NCI-H2081 (cell line): Measurements from ENCODE around the gene ACAT2.
A peak's percentile ranks its signal among the peaks of the same experiment; 100 is the strongest.
"Not testable (repeated sequence)": the region's sequence is repeated elsewhere in the genome, so short reads cannot be mapped to it uniquely, and the experiment has no call there.

Experiments
- DNase-seq, 2 experiments: peaks; one replicate each; lab custom pipeline; 2025; lab: John Stamatoyannopoulos, UW

ACAT2 gene

DNA sequence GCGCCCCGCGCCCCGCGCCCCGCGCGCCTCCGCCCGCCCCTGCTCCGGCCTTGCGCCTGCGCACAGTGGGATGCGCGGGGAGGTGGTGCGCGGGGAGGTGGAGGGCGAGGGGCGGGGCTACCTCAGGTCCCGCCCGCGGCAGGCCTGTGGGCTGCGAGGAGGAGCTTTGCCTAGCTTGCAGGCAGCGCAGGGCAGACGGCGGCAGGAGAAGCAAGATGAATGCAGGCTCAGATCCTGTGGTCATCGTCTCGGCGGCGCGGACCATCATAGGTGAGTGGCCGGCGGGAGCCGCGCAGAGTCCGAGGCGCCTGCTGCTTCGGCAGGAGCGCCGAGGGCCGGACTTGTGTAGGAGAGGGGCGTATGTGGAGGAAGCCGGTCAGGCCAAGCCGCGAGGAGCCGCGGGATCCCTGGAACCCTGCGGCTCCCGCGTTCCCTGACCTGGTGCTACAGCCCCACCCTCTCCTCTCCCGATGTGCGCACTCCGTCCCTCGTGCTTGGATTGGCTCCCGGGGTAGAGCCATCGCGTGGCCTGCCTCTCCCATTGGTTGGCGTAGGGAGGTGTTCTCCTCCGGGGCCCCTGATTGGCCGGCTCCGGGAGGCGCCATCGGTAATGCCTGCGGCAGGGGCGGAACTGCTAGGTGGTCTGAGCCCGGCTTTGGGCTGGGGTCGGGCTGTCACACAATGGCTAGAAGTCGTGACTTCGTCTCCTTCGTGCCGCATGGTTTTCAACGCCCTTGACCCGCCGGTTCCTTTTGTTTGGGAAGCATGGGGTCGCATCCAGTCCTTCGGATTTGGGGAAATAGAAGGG, at the start of gene ACAT2:
Gene ACAT2, plus strand, starts transcription at position 173 of the 808 bp plus-strand sequence. Its CDS starts 43 bp downstream, at position 216.
- DNase-seq = peak; percentile 89 to 92

DNA sequence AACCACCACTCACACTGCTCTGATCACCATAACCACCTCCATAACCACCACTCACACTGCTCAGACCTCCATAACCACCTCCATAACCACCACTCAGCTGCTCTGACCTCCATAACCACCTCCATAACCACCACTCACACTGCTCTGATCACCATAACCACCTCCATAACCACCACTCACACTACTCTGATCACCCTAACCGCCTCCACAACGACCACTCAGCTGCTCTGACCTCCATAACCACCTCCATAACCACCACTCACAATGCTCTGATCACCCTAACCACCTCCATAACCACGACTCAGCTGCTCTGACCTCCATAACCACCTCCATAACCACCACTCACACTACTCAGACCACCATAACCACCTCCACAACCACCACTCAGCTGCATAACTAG, 49.5 kb upstream of the ACAT2 start:
- DNase-seq = not testable (repeated sequence)

DNA sequence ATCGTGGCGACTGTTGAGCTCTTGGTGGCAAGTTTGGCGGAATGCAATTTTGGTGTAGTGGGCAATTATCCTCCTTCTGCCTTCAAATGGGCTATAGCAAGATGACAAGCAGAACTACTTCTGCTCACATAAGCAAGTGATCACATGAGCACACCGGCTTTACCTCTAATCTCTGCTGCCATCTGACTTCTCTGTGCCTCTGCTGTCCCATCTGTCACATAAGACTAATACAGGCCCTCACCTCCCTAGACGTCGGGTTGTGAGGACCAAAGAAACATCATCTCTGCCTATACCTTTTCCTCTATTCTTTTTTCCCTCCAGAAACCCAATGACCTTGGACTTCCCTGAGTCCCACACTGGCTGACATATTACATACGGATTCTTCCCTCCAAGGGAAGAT, 47.9 kb upstream of the ACAT2 start:
- no peak for DNase-seq

DNA sequence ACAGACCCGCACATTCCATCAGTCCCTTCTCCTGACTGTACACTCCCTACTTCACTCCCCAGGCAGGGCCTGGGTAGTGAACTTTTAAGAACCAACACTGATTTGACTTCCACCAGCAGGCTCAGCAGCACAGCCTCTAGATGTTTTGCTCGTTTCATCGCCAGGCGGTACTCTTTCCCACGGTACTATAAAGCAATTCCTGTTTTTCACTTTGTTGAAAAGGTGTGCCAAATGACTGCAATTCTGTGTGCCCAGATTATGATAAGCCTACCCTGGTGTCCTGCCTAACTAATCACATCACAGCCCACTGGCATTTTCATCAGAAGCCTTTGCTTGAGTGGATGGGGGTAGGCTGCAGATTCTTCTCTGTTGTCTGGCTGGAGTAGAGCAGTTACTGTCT, 47.4 kb upstream of the ACAT2 start:
- no peak for DNase-seq

DNA sequence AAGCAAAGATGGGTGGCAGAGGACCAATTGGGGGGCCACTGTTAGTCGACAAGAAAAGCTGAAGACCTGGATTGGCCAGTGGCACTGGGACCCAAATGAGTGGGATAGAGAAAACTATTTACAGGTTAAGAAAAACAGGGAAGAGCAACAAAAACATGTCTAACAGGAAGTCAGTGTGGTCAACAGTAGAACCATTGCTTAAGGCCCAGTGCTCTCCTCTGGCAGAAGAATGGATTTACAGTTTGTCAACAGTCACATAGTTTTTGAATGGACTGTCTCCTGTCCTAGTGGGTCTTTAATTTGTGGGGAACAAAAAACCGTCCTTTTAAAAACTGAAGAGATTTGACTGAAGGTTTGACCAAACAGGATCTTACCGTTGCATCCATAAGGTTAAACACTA, 46.7 kb upstream of the ACAT2 start:
- no peak for DNase-seq

DNA sequence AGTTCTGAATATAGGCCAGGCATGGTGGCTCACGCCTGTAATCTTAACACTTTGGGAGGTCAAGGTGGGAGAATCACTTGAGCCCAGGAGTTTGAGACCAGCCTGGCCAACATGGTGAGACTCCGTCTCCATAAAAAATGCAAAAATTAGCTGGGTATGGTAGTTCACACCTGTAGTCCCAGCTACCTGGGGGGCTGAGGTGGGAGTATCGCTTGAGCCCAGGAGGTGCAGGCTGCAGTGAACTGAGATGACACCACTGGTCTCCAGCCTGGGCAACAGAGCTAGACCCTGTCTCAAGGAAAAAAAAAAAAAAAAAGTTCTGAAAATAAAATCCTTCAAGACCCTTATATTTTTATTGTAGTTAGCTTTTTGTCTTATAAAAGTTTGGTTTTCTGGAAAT, 46.2 kb upstream of the ACAT2 start:
- DNase-seq = no peak

DNA sequence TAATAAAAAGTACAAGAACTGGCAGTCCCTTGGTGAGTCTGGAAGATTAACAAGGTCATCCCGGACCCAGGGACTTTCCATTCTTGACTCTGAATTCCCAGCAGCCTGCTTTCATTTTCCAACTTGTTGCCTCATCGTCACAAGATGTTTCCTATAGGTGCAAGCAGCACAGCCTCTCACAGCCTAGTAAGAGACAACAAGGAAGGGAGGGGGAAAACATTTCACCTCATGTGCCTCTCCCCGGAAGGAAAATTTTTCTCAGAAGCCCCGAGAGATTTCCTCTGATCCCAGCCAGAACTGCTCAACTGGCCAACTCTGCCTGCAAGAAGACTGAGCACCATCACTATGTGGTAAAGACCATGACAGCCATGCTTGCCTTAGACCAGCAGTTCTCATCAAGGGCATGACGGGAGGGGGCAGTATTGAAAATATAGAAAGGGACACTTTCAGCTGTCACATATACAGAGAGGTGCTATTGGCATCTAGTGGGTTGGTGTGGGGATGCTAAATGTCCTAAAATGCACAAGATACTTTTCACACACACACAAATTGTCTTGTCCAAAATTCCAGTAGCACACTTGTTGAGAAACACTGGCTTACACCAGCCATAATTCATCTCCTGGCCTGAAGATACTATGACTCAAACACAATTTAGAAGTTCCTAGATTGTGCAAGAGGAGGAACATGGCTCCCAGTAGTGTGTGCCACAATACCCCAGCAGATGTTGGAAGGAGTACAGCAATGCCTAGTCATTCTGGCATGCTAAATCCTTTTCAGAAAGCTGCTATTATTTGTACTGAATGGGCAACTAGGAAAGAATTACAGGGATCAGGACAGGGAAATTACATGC, 45.4 kb upstream of the ACAT2 start:
- DNase-seq = no peak

DNA sequence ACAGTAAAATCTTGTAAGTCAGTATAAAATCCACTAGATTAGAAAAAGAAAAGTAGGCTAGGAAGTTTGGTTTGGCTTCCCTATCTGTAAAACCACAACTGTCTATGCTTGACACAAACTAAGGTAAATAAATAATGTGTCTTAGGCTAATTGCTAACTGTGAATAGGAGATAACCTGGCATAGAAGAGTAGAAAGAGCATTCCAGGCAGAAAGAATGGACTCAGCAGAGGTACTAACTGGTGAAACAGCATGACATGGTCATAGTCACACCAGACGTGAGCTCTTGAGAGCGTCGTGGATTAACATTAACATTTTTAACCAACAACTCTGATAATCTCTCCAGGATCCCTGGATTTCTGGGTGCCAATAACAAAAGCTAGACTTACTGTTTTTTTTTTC, 43.2 kb upstream of the ACAT2 start:
- no peak for DNase-seq

DNA sequence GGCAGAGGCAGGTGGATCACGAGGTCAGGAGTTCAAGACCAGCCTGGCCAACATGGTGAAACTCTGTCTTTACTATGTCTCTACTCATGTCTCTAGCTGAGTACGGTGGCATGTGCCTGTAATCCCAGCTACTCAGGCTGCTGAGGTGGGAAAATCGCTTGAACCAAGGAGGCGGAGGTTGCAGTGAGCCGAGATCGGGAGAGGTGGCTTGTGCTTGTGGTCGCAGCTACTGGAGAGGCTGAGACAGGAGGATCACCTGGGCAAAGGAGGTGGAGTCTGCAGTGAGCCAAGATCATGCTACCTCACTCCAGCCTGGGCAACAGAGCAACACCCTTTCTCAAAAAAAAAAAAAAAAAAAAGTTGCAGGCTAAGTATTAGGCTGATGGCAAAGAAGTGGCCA, 42.6 kb upstream of the ACAT2 start:
- no peak for DNase-seq

DNA sequence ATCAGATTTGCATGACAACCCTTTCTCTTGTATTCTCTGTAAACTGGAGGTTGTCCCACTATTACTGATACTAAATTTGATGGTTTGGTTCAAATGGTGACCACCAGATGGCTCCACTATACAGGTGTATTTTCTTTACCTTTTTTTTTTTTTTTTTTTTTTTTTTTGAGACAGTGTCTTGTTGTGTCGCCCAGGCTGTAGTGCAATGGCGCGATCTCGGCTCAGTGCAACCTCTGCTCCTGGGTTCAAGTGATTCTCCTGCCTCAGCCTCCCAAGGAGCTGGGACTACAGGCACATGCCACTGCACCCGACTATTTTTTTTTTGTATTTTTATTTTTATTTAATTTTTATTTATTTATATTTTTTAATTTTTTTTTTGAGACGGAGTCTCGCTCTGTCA, 41.1 kb upstream of the ACAT2 start:
- peak; percentile 39 to 54 for DNase-seq

DNA sequence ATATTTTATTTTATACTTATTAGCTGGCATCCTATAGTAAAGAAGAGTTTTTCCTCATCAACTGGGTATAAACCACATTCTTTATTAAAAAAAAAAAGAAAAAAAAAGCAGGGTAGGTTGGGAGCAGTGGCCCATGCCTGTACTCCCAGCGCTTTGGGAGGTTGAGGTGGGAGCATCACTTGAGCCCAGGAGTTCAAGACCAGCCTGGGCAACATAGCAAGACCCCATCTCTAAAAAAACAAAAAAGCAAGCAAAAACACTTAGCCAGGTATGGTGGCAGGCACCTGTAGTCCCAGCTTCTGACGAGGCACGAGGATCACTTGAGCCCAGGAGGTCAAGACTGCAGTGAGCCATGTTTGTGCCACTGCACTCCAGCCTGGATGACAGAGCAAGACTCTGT, 39.9 kb upstream of the ACAT2 start:
- not testable (repeated sequence) for DNase-seq

DNA sequence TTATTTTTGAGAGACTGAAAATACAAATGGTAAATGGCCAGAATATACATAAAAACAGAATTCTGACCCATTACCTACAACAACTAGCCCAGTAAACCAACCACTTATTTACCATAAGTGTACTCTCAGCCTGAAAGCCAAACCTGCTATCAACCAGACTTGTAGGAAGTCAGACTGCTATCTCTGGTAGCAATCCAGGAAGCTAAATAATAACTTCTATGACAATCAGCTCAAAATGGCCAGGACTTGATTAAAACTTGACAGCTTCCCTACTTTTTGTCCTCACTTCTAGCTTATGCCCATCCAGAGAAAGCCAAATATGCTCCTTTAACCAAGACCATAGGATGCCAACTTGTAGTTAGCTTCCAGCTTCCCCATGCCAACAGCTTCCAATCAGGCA, 39.2 kb upstream of the ACAT2 start:
- no peak for DNase-seq

DNA sequence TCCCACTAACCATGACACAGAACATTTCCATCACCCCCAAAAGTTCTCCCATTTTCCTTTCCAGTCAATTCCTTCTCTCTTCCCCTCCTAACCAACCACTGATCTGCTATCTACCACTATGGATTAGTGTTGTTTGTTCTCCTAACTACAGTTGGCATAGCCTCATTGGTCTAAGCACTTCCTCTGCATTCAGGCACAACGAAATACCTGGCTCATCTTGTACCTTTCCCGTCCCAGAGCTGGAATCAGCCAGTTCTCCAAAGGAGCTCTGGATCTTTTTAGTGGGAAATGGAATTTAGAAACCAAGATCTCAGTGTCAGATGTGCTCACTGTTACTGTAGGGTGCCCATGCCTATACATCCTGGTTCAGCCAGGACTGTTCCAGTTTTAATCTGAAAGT, 38.6 kb upstream of the ACAT2 start:
- DNase-seq = no peak

DNA sequence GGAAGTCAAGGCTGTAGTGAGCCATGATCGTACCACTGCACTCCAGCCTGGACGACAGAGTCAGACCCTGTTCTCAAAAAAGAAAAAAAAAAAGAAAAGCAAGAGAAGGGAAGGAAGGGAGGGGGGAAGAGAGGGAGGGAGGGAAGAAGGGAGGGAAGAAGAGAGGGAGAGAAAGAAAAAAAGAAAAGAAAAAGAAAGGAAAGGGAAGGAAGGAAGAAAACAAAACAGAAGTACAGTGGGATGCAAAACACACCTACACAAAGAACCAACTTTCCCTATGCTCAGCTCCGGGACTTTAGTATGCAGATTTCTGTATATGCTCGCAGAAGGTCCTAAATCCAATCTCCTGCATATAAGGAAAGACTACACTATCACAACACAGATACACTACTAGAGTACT, 37.1 kb upstream of the ACAT2 start:
- DNase-seq = no peak

DNA sequence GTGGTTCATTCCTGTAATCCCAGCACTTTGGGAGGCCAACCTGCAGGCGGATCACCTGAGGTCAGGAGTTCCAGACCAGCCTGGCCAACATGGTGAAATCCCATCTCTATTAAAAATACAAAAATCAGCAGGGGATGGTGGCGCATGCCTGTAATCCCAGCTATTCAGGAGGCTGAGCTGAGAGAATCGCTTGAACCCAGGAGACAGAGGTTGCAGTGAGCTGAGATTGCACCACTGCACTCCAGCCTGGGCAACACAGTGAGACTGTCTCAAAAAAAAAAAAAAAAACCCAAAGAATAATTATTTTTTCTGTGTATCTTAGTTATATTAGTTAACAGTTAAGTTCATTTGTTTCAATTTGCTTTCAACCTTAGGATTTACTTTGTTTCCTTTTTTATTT, 36.6 kb upstream of the ACAT2 start:
- not testable (repeated sequence) for DNase-seq

DNA sequence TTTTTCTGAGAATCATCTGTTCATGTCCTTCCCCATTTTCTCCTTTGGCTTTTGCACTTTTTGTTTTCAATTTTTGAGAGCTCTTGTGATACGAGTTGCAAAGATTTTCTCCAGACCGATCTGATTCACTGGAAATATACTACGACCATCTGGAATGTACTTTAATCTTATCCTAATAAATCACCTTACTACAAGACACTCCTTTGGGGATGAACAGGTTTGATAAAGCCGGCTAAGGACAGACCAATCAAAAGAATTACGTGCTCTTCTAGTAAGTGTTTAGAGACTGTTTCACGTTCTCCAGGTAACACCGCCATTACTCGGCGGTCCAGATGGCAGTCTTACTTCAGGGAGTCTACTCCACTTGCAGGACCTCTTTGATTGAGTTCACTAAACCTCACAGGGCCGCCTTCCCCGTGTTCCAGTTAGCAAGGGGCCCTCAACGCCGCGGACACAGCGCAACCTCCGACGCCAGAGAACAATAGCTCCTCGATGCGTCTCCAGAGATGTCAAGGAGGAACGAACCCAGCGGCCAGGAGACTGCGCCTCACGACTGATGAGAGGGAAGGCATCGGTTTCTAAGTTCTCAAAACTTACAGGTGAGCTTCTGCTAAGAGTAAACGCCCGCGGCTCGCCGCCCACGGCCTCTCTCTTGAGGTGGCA, 35.5 kb upstream of the ACAT2 start:
- no peak for DNase-seq

DNA sequence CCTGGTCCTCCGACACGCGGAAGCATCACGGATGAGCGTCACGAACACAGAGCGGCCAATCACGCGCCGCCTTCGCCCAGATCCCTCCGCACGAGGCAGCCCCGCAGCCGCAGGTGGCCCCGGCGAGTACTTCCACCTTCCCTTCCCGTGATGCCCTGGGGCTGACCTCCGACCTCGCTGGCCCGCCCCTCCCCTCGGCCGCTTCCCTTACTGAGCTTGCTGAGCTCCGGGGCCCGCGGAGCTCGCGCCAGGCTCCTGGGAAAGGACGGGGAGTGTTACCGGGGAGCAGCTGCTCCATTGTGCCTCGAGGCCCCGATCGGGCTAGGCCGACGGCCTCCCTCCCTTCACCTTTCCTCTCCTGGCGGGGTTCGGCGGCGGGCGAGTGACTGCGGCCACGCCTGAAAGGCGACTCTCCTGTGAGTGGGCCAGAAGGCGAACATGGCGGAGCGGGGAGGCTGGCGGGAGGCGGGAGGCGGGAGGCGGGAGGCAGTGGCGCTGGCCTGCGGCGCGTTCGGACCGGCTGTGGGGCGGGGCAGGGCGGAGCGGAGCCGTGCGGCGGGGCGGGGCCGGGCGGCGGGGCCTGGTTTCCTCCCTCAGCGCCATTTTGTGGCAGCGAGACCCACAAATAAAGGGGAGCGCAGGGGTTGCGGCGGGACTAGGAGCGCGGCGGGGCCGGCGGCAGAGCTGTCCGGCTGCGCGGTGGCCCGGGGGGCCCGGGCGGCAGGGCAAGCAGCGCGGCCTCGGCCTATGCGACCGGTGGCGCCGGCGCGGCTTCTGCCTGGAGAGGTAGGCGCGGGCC, 34.7 kb upstream of the ACAT2 start, which contains the start of gene WTAP:
Gene WTAP, plus strand, starts transcription at position 589 of the 799 bp plus-strand sequence. CDS start 8,760 bp downstream, outside the sequence.
- DNase-seq = peak; percentile 91 to 94

DNA sequence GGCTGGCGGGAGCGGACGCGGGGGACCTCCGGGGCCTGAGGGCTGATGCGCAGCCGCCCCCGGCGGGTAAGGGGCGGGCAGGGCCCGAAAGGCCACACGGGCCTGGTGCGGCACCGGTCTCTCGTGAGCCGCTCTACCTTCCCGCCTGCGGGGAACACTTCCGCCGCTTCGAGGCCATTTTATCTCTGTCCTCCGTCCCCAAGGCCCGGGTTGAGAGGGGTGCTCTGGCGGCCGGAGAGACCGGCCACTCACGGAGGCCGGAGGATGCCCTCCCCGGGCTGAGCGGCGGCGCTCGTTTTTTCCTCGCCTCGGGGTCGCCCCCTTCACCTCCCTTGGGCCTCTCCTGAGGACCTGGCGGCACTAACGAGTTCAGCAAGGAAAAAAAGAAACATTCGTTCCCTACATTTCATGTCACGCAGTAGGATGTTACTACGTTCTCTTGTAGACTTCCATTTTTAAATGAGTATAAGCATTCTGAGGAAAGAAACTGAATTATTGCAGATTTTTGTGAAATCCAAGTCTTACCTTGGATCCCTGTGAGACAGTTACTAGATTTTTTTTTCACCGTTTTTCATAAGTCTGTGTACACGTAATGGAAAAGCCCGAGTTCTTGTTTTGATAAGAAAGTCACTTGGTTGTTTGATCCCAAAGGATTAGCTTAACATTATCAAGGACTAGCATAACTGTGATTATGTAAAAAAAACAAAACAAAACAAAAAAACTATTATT, 34.0 kb upstream of the ACAT2 start:
- DNase-seq = no peak

DNA sequence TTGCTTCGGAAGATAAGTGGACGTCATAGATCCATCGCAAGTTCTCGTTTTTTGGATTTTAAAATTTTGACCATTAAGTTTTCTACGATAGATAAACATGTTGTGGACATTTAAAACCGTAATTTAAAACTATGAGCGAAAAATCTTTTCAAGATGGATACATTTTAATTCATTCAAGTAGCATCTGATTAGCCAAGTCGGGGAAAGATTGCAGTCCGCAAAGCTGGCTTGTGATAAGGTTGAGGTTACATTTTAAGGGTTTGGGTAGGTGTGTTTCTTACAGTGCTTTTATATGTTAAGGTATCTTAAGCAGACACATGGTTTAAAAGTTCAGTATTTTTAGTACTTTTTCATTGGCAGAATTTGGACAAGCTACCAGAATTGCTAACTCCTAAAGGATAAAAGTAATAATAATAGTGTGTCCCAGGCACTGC, 33.3 kb upstream of the ACAT2 start:
- no peak for DNase-seq

DNA sequence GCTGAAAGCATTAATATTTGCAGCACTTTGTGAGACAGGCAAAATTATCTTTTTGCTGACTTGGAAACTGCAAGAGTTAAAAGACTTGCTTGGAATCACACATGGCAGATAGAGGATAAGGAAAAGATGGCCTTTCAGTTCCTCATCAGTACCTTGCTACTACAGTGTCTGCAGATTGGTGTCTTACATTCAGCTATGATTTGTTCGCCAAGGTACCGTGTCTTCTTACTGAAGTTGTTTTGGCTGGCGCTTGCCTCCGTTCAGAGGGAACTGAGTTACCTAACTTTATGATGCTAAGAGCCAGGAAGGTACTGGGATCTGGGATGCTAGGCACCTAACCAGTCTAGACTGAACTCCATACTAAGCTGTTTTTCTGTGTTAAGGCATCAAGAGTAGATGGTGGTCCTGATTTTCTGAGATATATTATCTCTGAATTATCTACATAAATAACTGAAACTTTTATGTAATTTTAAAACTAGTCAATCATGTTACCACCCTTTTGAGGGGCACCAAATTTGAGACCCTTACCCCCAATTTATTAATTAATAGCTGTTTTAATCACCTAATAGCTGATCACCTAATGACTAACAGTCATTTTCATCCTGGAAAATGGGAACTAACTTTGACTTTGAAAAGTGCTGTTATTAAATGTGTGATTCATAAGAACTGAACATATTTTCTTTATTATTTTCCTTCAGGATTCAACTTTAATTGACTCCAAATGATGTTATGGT, 32.1 kb upstream of the ACAT2 start:
- no peak for DNase-seq
